Skeletal muscle tissue (tissue), 4 donors: ENCODE data around the gene P2RY1. TPM values are rescaled to one million over a fixed set of nuclear protein-coding genes. Genes with fewer than 3 reads are reported as not detected.
"Not testable (repeated sequence)": the region's sequence is repeated elsewhere in the genome, so short reads cannot be mapped to it uniquely, and the experiment has no call there.

Source experiments
- H3K27ac ChIP-seq: one replicate; pipeline ENCODE4 v1.7.0; 2013; ENCODE audit warnings: mild to moderate bottlenecking, low read depth, low read length, inconsistent platforms
- H3K27me3 ChIP-seq, 3 donors: one replicate each; pipeline ENCODE4 v1.7.0; 2013; ENCODE audit warnings: low read length in 3 of 3; ENCODE audit not compliant: control insufficient read depth in 3 of 3, insufficient read depth in 3 of 3
- H3K36me3 ChIP-seq, 3 donors: one replicate each; pipeline ENCODE4 v1.7.0; 2013; ENCODE audit warnings: low read length in 3 of 3; ENCODE audit not compliant: control insufficient read depth in 3 of 3, insufficient read depth in 3 of 3
- H3K4me1 ChIP-seq, 3 donors: one replicate each; pipeline ENCODE4 v1.7.0; 2013; ENCODE audit warnings: low read length in 3 of 3, mild to moderate bottlenecking in 3 of 3; ENCODE audit not compliant: control insufficient read depth in 3 of 3, insufficient read depth in 3 of 3
- H3K4me3 ChIP-seq, 3 donors: one replicate each; pipeline ENCODE4 v1.7.0; 2013; ENCODE audit warnings: low read length in 3 of 3
- H3K9ac ChIP-seq, 3 donors: one replicate each; pipeline ENCODE4 v1.7.0; 2013; ENCODE audit warnings: low read length in 3 of 3, mild to moderate bottlenecking in 3 of 3, moderate library complexity in 2 of 3, low read depth in 1 of 3
- H3K9me3 ChIP-seq, 3 donors: one replicate each; pipeline ENCODE4 v1.7.0; 2013; ENCODE audit warnings: low read length in 3 of 3; ENCODE audit not compliant: control insufficient read depth in 3 of 3
- total RNA-seq: library from RNA; depleted of rRNA; stranded (reverse); fragments of >200 nt; gene quantifications from one replicate; pipeline ENCODE4 v1.2.3, GENCODE V29; 2014
- donor health status: Osteomylitis.

The P2RY1 gene
- total RNA-seq, 1 donor from 2014 or later = 5.2 TPM

- no peaks in the 10 kb centered on the region for H3K9me3 ChIP-seq
- H3K9ac ChIP-seq = no peak overlapping the region
- no peaks in the 10 kb centered on the region for H3K4me1 ChIP-seq
- H3K27me3 ChIP-seq = no peaks in the 10 kb centered on the region
- no peak overlapping the region for H3K4me3 ChIP-seq
- H3K36me3 ChIP-seq = no peaks in the 10 kb centered on the region
- no peak overlapping the region for H3K27ac ChIP-seq
Observed at GRCh38 chr3:152858170-152858800, 23.4 kb downstream of the P2RY1 start.

GRCh38 chr3:152860736-152861135 lies 25.8 kb downstream of the P2RY1 start:
- no peak overlapping the region for H3K27ac ChIP-seq
- no peaks in the 10 kb centered on the region for H3K27me3 ChIP-seq
- no peaks in the 10 kb centered on the region for H3K36me3 ChIP-seq
- H3K9me3 ChIP-seq = no peaks in the 10 kb centered on the region
- H3K4me1 ChIP-seq = no peaks in the 10 kb centered on the region
- H3K9ac ChIP-seq = no peak overlapping the region
- H3K4me3 ChIP-seq = no peak overlapping the region

- Histone ChIP-seq H3K27ac (no peak overlapping the region), H3K36me3 (no peaks in the 10 kb centered on the region), H3K9me3 (no peaks in the 10 kb centered on the region), H3K27me3 (no peaks in the 10 kb centered on the region), H3K4me1 (no peaks in the 10 kb centered on the region), H3K9ac (no peak overlapping the region), H3K4me3 (no peak overlapping the region)
Observed at GRCh38 chr3:152865668-152866245, 30.8 kb downstream of the P2RY1 start.

DNA sequence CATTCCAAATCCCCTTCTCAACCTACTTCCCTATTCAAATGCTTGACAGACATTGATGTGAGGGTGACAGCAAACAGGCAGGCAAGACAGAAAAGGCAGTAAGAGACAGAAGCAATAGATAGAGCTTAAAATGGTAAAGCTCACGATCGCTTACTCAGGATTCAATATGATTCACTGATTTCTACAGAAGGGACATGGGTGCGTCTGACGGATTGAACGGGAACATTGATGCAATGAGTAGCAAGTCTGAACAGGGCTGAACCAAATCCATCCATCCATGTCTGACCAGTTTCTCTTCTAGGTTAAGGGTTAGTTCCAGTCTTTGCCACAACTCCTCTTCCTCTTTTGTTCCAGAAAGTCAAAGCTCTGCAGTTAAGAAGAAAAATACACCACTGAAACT lies 35.1 kb downstream of the P2RY1 start:
- no peaks in the 10 kb centered on the region for H3K9me3 ChIP-seq
- no peak overlapping the region for H3K9ac ChIP-seq
- H3K4me1 ChIP-seq = no peaks in the 10 kb centered on the region
- H3K36me3 ChIP-seq = no peaks in the 10 kb centered on the region
- no peak overlapping the region for H3K4me3 ChIP-seq
- H3K27me3 ChIP-seq = no peaks in the 10 kb centered on the region
- H3K27ac ChIP-seq = no peak overlapping the region

GRCh38 chr3:152873314-152873713 lies 38.4 kb downstream of the P2RY1 start:
- H3K27me3 ChIP-seq, H3K27ac ChIP-seq, H3K4me1 ChIP-seq, H3K9ac ChIP-seq, H3K9me3 ChIP-seq, H3K36me3 ChIP-seq, H3K4me3 ChIP-seq: not testable (repeated sequence)

DNA sequence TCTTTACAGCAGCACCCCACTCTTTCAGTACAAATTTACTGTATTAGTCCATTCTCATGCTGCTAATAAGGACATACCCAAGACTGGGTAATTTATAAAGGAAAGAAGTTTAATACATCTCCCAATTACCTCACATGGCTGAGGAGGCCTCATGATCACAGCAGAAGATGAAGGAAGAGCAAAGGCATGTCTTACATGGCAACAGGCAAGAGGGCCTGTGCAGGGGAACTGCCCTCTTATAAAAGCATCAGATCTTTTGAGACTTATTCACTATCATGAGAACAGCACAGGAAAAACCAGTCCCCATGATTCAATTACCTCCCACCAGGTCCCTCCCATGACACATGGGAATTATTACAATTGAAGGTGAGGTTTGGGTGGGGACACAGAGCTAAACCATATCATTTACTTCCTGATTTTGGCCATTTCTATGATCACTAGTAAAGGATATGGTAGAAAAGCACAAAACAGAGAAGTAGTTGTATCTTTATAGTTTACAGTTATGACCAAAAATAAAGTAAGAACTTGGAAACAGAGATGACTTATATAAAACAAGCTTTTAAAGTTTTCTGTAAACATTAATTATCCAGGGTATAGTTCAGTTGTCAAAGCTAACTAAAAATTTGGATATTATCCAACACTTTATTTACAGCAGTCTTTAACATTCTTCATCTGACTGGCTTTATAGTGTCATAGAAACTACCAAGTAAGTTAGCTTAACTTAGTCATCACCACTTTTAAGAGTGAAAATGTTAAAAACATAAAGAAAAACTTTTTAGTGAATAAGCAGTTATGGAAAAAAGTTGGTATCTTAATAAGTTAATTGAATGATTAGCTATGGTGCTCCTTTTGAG lies 40.2 kb downstream of the P2RY1 start:
- Histone ChIP-seq H3K4me3 (no peak overlapping the region), H3K27ac (no peak overlapping the region), H3K27me3 (no peaks in the 10 kb centered on the region), H3K36me3 (no peaks in the 10 kb centered on the region), H3K4me1 (no peaks in the 10 kb centered on the region), H3K9me3 (no peaks in the 10 kb centered on the region), H3K9ac (no peak overlapping the region)

DNA sequence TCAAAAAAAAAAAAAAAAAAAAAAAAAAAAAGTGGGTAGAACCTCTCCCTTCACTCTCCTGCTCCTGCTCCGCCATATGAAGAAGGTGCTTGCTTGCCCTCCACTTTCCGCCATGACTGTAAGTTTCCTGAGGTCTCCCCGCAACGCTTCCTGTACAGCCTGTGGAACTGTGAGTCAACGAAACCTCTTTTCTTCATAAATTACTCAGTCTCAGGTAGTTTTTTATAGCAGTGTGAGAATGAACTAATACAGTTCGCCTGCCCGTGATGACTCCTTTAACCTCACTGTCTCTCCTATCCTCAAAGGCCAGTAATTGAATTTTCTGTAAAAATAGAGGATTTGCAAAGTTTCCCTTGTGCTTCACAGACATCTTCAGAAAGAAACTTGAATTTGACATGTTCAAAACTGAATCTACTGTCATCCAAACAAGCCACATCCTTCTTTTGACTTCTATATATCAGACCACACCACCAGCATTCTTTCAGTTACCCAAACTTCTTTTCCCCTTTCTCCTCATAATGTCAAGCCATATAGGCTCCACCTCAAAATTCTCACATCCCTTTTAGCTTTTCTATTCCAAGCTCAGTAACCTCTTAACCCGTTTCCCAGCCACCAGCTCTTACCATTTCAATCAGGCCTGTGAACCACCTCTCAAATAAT lies 44.3 kb downstream of the P2RY1 start:
- no peaks in the 10 kb centered on the region for H3K4me1 ChIP-seq
- H3K36me3 ChIP-seq = no peaks in the 10 kb centered on the region
- no peaks in the 10 kb centered on the region for H3K27me3 ChIP-seq
- H3K9ac ChIP-seq = no peak overlapping the region
- H3K9me3 ChIP-seq = no peaks in the 10 kb centered on the region
- H3K4me3 ChIP-seq = no peak overlapping the region
- no peak overlapping the region for H3K27ac ChIP-seq

DNA sequence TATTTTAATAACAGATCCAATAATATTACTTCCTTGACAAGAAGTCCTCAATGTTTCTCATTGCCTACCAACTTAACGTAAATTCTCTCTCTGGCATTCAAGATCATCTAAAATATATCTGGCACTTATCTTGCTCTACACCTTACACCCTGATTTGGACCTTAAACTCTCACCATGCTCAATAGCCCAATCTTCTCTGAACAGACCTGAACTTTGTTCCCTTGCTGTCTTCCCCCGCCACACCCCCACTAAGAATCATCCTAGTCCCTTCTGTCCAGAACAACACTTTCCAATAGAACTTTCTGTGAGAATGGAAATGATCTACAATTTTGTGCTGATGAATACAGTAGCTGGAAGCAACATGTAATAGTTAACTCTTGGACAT lies 44.9 kb downstream of the P2RY1 start:
- Histone ChIP-seq H3K4me3 (no peak overlapping the region), H3K36me3 (no peaks in the 10 kb centered on the region), H3K9ac (no peak overlapping the region), H3K27ac (no peak overlapping the region), H3K9me3 (no peaks in the 10 kb centered on the region), H3K27me3 (no peaks in the 10 kb centered on the region), H3K4me1 (no peaks in the 10 kb centered on the region)

DNA sequence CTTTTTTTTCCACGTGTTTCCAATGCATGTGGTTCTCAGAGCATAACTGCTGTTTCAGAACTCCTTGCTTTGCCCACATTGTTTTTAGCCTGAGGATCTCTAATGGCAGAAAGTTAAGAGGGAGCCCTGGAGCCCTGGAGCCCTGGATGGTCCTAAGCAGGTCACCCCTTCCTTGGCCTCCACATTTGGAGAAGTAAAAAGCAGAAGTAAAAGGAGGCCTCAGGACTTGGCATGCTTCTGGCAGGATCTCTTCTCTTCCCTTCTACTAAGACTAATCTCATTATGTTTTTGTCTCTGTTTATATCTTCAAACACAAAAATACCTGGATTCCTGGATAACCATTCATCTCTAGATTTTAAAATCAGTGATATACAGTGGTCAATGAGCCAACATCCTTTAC lies 50.1 kb downstream of the P2RY1 start:
- H3K27ac ChIP-seq = no peak overlapping the region
- no peak overlapping the region for H3K4me3 ChIP-seq
- no peaks in the 10 kb centered on the region for H3K9me3 ChIP-seq
- no peak overlapping the region for H3K9ac ChIP-seq
- no peaks in the 10 kb centered on the region for H3K36me3 ChIP-seq
- no peaks in the 10 kb centered on the region for H3K27me3 ChIP-seq
- H3K4me1 ChIP-seq = no peaks in the 10 kb centered on the region
